Measurements from ENCODE around the gene CHCHD6. TPM values are rescaled to one million over a fixed set of nuclear protein-coding genes. Genes with fewer than 3 reads are reported as not detected.

Gene CHCHD6
- total RNA-seq, 4 donors from 2014 or later = 30.3 to 46.5 (median 33.6) TPM

DNA sequence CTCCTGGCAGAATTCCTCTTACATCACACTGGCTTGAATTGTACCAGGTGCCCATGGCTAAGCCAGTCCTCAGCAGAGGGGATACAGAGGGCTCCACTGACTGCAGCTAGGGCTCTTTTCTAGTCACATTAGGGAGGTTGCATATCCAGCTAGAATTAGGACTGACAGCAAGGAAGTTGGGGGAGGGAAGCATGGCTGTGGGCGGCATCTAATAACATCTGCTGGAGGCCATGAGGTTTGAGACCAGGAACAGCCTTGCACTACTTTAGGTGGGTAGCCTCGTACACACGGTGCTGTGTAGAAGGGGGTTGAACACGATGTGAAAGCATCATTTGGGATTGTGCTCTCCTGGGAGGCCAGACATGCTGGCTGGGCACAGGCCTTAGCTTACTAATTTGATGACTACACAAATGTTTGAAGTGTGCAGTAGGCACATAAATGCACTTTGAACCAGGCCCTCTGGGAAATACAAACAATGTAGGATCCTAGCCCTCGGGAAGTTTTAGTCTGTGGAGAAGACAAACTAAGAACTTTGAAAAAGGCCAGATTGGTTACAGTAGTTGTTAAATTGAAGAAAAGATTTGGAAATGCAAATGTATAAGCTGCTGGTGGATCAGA is 30.2 kb downstream of the CHCHD6 start:
- no peak overlapping the region for H3K4me3 ChIP-seq
- TF ChIP-seq EP300 (IDR thresholded peaks at IDR 0.05) = no peak
- no peak for TF ChIP-seq POLR2A (IDR thresholded peaks at IDR 0.05)
- TF ChIP-seq CTCF (IDR thresholded peaks at IDR 0.05) = no peak
- peaks cover 0 to 5% (median 0%) of the 10 kb centered on the region in 4 donors for H3K9me3 ChIP-seq
- H3K4me1 ChIP-seq = no peaks in the 10 kb centered on the region
- DNase-seq (ENCODE audit: low spot score in 2 of 2) = no peak
- WGBS, 2 donors = 60% methylated on average over 5 of the region's 5 CpGs
- no peak overlapping the region for H3K27ac ChIP-seq
- no peaks in the 10 kb centered on the region for H3K27me3 ChIP-seq
- H3K36me3 ChIP-seq = peaks cover 0 to 71% (median 0%) of the 10 kb centered on the region in 3 donors

- no peak for DNase-seq (ENCODE audit: low spot score in 2 of 2)
These were observed 33.5 kb downstream of the CHCHD6 start for GRCh38 chr3:126737527-126737926.

GRCh38 chr3:126742057-126742456 is 38.0 kb downstream of the CHCHD6 start:
- DNase-seq (ENCODE audit: low spot score in 2 of 2) = no peak
- 86 to 94% methylated on average over 5 of the region's 5 CpGs for whole genome bisulfite sequencing, 2 donors
- peaks cover 0 to 19% (median 3%) of the 10 kb centered on the region in 4 donors for H3K4me1 ChIP-seq
- no peak overlapping the region for H3K27ac ChIP-seq
- no peak overlapping the region for H3K4me3 ChIP-seq
- peaks cover 0 to 16% (median 0%) of the 10 kb centered on the region in 4 donors for H3K9me3 ChIP-seq
- TF ChIP-seq EP300 (IDR thresholded peaks at IDR 0.05) (no peak), POLR2A (IDR thresholded peaks at IDR 0.05) (no peak), CTCF (IDR thresholded peaks at IDR 0.05) (no peak)
- no peaks in the 10 kb centered on the region for H3K27me3 ChIP-seq
- H3K36me3 ChIP-seq = peaks cover 0 to 51% (median 0%) of the 10 kb centered on the region in 3 donors

More at GRCh38 chr3:126737527-126737926, 33.5 kb downstream of the CHCHD6 start:
- H3K36me3 ChIP-seq = peaks cover 0 to 95% (median 0%) of the 10 kb centered on the region in 3 donors
- H3K4me3 ChIP-seq = no peak overlapping the region
- TF ChIP-seq CTCF (IDR thresholded peaks at IDR 0.05) = no peak
- TF ChIP-seq POLR2A (IDR thresholded peaks at IDR 0.05) = no peak
- TF ChIP-seq EP300 (IDR thresholded peaks at IDR 0.05) = no peak
- peaks cover 0 to 16% (median 0%) of the 10 kb centered on the region in 4 donors for H3K9me3 ChIP-seq
- 91 to 92% methylated on average over 7 of the region's 7 CpGs for WGBS, 2 donors
- no peaks in the 10 kb centered on the region for H3K4me1 ChIP-seq
- no peaks in the 10 kb centered on the region for H3K27me3 ChIP-seq
- no peak overlapping the region for H3K27ac ChIP-seq

GRCh38 chr3:126743350-126743749 is 39.3 kb downstream of the CHCHD6 start:
- H3K9me3 ChIP-seq = peaks cover 0 to 16% (median 0%) of the 10 kb centered on the region in 4 donors
- WGBS, 2 donors = 80 to 90% methylated on average over 5 of the region's 5 CpGs

More at GRCh38 chr3:126743350-126743749, 39.3 kb downstream of the CHCHD6 start:
- DNase-seq (ENCODE audit: low spot score in 2 of 2) = no peak
- peaks cover 0 to 40% (median 0%) of the 10 kb centered on the region in 3 donors for H3K36me3 ChIP-seq
- no peak overlapping the region for H3K4me3 ChIP-seq
- no peaks in the 10 kb centered on the region for H3K27me3 ChIP-seq
- H3K4me1 ChIP-seq = peaks cover 0 to 22% (median 3%) of the 10 kb centered on the region in 4 donors
- H3K27ac ChIP-seq = no peak overlapping the region
- TF ChIP-seq EP300 (IDR thresholded peaks at IDR 0.05) (no peak), CTCF (IDR thresholded peaks at IDR 0.05) (no peak), POLR2A (IDR thresholded peaks at IDR 0.05) (no peak)
